Amniotic epithelial cell (primary cell): ENCODE data around the gene E2F8.
A peak's percentile ranks its signal among the peaks of the same experiment; 100 is the strongest.
"Not testable (repeated sequence)": the region's sequence is repeated elsewhere in the genome, so short reads cannot be mapped to it uniquely, and the experiment has no call there.

Experiments
- DNase-seq: peaks from one replicate; pipeline ENCODE4 v3.0.0-alpha.2; 2010; ENCODE audit warnings: low read depth

E2F8 gene

GRCh38 chr11:19240420-19241259, at the start of gene E2F8:
Gene E2F8 (minus strand): TSS chr11:19240945. CDS start chr11:19240121, 824 bp downstream.
- peak; percentile 88 for DNase-seq

DNA sequence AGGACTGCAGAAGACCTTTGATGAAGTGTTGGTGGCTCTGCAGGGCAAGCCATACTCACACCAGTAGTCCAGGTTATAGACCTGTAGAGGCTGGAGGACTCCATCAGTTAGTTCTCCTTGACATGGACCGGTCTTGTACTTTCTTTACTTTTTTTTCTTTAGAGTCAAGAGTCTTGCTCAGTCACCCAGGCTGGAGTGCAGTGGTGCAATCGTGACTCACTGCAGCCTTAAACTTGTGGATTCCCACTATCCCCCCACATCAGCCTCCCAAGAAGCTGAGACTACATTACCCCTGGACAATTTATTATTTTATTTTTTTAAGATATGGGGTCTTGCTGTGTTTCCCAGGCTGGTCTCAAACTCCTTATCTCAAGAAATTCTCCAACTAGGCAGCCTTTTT, 49.6 kb upstream of the E2F8 start:
- peak; percentile 46 for DNase-seq

GRCh38 chr11:19288256-19288655, 47.5 kb upstream of the E2F8 start:
- no peak for DNase-seq

- DNase-seq = no peak
These were observed 45.7 kb upstream of the E2F8 start for GRCh38 chr11:19286411-19286810.

DNA sequence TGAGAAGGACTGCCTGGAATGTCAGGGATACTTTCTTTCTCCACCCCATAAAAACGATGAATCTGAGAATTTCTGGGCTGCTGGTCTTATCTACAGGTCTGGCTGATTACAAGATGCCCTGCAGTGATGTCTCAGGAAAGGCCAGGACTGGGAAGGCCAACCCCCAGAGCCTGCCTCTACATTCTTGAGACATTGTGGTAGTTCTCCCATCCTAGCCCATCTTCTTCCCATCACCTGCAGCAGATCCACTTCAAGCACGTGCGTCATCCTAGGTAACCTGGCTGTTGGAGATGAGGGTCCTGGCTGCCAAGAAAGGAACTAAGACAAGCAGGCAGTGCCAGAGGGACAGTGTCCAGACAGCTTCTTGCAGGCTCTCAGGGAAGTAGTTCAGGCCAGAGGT, 44.1 kb upstream of the E2F8 start:
- no peak for DNase-seq

DNA sequence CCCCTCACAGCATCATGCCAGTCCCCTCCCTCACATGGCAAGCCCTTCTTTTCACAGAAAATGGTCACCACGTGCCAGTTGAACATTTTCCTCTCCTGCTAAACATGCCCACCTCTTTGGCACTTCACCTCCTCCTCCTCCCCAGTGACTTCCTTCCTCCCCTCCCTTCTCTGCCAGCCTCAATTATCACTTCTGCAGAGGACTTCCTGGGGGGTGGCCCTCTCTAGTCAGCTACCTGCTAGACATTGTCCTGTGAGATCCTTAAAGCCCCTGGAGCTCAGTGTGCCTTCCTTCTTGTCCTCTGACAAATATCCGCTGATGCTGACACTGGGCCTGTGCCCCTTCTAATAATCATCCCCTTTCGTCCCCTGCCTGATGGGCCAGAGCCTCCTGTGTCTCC, 43.2 kb upstream of the E2F8 start:
- DNase-seq = no peak

- no peak for DNase-seq
These were observed 40.8 kb upstream of the E2F8 start for GRCh38 chr11:19281555-19281954.

- no peak for DNase-seq
These were observed 40.3 kb upstream of the E2F8 start for GRCh38 chr11:19281041-19281440.

DNA sequence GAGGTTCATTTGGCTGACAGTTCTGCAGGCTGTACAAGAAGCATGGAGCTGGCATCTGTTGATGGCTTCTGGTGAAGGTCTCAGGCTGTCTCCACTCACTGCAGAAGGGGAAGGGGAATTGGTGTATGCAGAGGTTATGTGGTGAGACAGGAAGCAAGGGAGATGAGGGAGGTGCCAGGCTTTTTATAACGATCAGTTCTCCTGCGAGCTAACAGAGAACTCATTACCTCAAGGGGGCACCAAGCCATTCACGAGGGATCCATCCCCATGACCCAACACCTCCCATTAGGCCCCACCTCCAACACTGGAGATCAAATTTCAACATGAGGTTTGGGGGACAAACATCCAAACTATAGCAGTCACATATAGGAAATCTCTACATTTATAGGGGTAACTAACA, 38.7 kb upstream of the E2F8 start:
- DNase-seq = no peak

- DNase-seq = peak; percentile 72
These were observed 36.4 kb upstream of the E2F8 start for GRCh38 chr11:19276859-19277808.

- no peak for DNase-seq
These were observed 34.8 kb upstream of the E2F8 start for GRCh38 chr11:19275496-19275895.

DNA sequence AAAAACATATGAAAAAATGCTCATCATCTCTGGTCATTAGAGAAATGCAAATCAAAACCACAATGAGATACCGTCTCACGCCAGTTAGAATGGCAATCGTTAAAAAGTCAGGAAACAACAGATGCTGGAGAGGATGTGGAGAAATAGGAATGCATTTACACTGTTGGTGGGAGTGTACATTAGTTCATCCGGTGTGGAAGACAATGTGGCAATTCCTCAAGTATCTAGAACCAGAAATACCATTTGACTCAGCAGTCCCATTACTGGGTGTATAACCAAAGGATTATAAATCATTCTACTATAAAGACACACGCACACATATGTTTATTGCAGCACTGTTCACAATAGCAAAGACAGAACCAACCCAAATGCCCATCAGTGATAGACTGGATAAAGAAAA, 32.5 kb upstream of the E2F8 start:
- not testable (repeated sequence) for DNase-seq

DNA sequence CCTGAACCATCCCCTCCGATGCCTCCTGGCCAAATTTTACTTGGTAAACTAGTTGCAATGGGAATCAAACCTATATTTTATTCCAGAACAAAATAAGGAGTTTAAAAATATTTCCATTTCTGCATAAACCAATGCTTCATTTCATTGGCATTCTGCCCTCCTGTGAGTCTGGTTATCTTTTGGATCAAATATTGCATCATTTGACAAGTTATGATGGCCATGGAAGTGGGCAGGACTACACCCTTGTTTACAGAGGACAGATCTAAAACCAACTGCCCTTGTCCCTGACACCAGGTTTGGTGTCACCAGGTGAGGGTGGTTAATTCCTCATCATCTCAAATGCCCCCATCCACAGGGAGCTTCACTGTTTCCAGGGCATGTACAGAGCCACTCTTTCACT, 28.2 kb upstream of the E2F8 start:
- peak; percentile 21 for DNase-seq

DNA sequence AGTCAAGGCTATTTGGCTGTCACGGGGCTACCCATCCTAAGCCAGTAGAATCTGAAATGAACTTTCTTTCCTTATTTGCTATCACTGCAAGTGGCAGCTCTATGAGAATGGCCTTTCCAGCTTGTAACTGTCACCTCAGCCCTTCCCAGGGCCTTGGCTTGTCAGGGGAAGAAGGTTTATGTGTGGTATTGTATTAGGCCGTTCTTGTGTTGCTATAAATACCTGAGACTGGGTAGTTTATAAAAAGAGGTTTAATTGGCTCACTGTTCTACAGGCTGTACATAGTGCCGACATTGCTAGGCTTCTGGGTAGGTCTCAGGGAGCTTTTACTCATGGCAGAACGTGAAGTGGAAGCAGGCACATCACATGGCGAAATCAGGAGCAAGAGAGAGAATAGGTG, 26.8 kb upstream of the E2F8 start:
- DNase-seq = no peak

- DNase-seq = no peak
These were observed 22.6 kb upstream of the E2F8 start for GRCh38 chr11:19263333-19263732.

DNA sequence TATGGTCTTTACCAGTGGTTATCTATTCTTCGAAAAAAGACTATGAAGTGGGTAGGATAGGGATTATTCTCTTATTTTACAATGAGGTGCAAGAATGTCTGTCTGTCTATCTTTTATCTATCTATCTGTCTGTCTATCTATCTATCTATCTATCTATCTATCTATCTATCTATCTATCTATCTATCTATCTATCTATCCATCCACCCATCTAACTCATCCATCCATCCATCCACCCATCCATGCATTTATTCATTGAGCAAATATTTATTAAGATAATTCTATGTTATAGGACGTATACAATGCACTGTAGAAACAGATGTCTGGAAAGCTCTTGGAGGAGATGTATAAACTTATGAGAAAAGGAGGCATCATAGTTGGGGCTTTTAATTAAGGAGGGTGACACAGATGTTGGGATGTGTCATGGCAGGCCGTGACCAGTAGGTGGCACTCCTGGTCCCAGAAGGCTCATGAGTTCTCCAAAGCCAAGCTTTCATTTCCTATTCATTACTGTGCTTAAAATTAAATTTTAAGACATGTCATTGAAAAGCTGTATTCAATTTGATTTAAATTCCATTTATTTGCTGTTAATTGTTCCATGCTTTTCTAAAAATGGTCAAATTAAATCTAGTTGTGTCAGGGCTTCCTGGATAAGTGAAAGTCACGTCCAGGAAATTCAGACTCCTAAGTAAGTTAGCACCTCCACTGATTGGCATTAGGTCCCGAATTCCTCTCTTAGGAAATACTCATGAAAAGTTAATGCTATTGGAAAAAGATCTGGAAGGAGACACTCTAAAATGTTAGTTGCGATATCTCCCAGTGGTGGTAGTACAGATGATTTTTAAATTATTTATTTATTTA, 19.0 kb upstream of the E2F8 start:
- DNase-seq = peak; percentile 24

DNA sequence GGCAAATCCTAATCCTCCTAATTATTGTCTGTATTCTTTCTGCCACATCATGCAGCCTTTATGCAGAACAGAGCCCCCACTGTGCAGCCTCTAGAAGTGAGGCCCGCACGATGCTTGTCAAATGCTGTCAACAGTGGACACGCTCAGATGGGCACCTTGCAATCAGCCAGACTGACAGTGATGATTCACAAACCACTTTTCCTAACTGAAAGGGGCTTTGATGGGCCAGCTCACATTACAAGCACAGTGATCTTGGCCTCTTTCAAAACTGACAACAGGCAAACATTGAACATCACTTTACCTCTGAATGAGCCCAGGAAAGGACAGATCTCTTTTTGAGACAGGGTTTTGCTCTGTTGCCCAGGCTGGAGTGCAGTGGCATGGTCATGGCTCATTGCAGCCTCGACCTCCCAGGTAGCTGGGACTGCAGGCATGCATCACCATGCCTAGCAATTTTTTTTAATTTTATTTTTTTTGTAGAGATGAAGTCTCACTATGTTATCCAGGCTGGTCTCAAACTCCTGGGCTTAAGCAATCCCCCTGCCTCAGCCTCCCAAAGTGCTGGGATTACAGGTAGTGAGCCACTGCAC, 18.0 kb upstream of the E2F8 start:
- DNase-seq = no peak

DNA sequence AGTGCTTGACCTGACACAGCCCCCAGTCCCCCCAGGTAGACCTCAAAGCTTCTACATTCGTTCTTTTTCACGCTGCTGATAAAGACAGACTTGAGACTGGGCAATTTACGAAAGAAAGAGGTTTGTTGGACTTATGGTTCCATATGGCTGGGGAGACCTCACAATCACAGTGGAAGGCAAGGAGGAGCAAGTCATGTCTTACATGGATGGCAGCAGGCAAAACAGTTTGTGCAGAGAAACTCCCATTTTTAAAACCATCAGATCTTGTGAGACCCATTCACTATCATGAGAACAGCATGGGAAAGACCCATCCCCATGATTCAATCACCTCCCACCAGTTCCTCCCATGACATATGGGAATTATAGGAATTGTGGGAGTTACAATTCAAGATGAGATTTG, 13.7 kb upstream of the E2F8 start:
- not testable (repeated sequence) for DNase-seq

GRCh38 chr11:19253817-19254216, 13.1 kb upstream of the E2F8 start:
- peak; percentile 72 for DNase-seq

GRCh38 chr11:19253153-19253745, 12.5 kb upstream of the E2F8 start:
- no peak for DNase-seq
